ENCODE data around the gene AIRE. TPM values are rescaled to one million over a fixed set of nuclear protein-coding genes. Genes with fewer than 3 reads are reported as not detected.

The AIRE gene
- total RNA-seq, 2 experiments from 2014 or later: 0.11 to 0.16 TPM

- DNase-seq (no peak), ATAC-seq (ENCODE audit: poor library complexity) (no peak)
- H3K4me1 ChIP-seq (ENCODE audit: insufficient read depth, low read length): peaks cover 8% of the 10 kb centered on the region
- Mint-ChIP-seq H3K27ac (no peak overlapping the region), H3K4me1 (ENCODE audit: low read depth) (peaks cover 8% of the 10 kb centered on the region), H3K9me3 (no peaks in the 10 kb centered on the region), H3K27me3 (peaks cover 4% of the 10 kb centered on the region), H3K36me3 (ENCODE audit: low read depth) (peaks cover 3% of the 10 kb centered on the region), H3K4me3 (no peak overlapping the region)
- H3K9me3 ChIP-seq (ENCODE audit: control insufficient read depth in 1 of 2, insufficient read depth in 1 of 2, low read length in 2 of 2): peaks cover 0 to 5% of the 10 kb centered on the region in 2 experiments
- intact Hi-C loops (cut with DNase I, micrococcal nuclease): no loop called here
- TF ChIP-seq, protein P1, sequence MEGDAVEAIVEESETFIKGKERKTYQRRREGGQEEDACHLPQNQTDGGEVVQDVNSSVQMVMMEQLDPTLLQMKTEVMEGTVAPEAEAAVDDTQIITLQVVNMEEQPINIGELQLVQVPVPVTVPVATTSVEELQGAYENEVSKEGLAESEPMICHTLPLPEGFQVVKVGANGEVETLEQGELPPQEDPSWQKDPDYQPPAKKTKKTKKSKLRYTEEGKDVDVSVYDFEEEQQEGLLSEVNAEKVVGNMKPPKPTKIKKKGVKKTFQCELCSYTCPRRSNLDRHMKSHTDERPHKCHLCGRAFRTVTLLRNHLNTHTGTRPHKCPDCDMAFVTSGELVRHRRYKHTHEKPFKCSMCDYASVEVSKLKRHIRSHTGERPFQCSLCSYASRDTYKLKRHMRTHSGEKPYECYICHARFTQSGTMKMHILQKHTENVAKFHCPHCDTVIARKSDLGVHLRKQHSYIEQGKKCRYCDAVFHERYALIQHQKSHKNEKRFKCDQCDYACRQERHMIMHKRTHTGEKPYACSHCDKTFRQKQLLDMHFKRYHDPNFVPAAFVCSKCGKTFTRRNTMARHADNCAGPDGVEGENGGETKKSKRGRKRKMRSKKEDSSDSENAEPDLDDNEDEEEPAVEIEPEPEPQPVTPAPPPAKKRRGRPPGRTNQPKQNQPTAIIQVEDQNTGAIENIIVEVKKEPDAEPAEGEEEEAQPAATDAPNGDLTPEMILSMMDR (IDR thresholded peaks at IDR 0.05): no peak
- H3K36me3 ChIP-seq (ENCODE audit: insufficient read depth, low read length): no peaks in the 10 kb centered on the region
- no peak overlapping the region for H3K4me3 ChIP-seq (ENCODE audit: low read length)
- H3K27me3 ChIP-seq (ENCODE audit: control insufficient read depth in 1 of 2, insufficient read depth in 2 of 2, low read length in 2 of 2): peaks cover 6 to 8% of the 10 kb centered on the region in 2 experiments
- CTCF ChIA-PET: no interaction called here
- POLR2A ChIA-PET: no interaction called here
- no peak overlapping the region for H3K27ac ChIP-seq (ENCODE audit: low read depth in 1 of 2, low read length in 2 of 2)
Observed at GRCh38 chr21:44344541-44345183, 59.0 kb downstream of the AIRE start.

GRCh38 chr21:44345495-44345894 is 59.8 kb downstream of the AIRE start:
- H3K9me3 Mint-ChIP-seq: no peaks in the 10 kb centered on the region
- intact Hi-C loops (cut with DNase I, micrococcal nuclease): no loop called here
- DNase-seq: no peak

DNA sequence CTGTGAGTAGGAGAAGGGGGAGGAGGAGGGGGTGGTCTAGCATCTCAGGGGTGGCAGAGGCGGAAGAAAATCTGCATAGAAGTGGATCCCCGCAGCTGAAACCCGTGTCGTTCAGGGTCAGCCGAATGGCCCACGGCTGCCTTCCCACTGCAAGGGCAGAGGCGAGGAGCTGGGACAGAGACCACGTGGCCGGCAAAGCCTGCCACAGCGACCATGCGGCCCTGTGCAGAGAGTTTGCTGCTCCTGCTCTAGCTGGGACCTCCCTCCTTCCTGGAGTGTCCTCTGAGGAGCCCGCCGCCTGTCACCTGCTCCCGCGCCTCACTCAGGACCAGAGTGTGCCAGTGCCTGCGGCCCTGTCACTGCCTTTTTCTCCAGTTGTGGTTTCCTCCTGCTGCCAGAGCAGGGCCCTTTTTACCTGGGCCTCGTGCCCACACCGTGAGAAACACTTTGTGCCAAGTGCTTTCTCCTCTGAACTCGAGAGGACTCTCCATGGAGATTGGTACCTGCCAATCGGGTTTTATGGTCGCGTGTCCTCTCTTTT is 62.3 kb downstream of the AIRE start:
- no peak for DNase-seq

More at GRCh38 chr21:44345495-44345894, 59.8 kb downstream of the AIRE start:
- ChIA-PET POLR2A (no interaction called here), CTCF (no interaction called here)
- no peak overlapping the region for H3K4me3 ChIP-seq (ENCODE audit: low read length)
- TF ChIP-seq, protein P1 (IDR thresholded peaks at IDR 0.05): no peak
- Mint-ChIP-seq H3K36me3 (ENCODE audit: low read depth) (no peaks in the 10 kb centered on the region), H3K4me3 (no peak overlapping the region), H3K27ac (no peak overlapping the region), H3K4me1 (ENCODE audit: low read depth) (peaks cover 3% of the 10 kb centered on the region), H3K27me3 (peaks cover 4% of the 10 kb centered on the region)
- no peak for ATAC-seq (ENCODE audit: poor library complexity)
- no peaks in the 10 kb centered on the region for H3K4me1 ChIP-seq (ENCODE audit: insufficient read depth, low read length)
- peaks cover 0 to 5% of the 10 kb centered on the region in 2 experiments for H3K9me3 ChIP-seq (ENCODE audit: control insufficient read depth in 1 of 2, insufficient read depth in 1 of 2, low read length in 2 of 2)
- H3K36me3 ChIP-seq (ENCODE audit: insufficient read depth, low read length): no peaks in the 10 kb centered on the region
- H3K27me3 ChIP-seq (ENCODE audit: control insufficient read depth in 1 of 2, insufficient read depth in 2 of 2, low read length in 2 of 2): peaks cover 8% of the 10 kb centered on the region in 2 experiments
- H3K27ac ChIP-seq (ENCODE audit: low read depth in 1 of 2, low read length in 2 of 2): no peak overlapping the region

More for the DNA sequence above, 62.3 kb downstream of the AIRE start:
- Histone ChIP-seq H3K27ac (ENCODE audit: low read depth in 1 of 2, low read length in 2 of 2) (no peak overlapping the region), H3K9me3 (ENCODE audit: control insufficient read depth in 1 of 2, insufficient read depth in 1 of 2, low read length in 2 of 2) (peaks cover 0 to 5% of the 10 kb centered on the region in 2 experiments), H3K4me1 (ENCODE audit: insufficient read depth, low read length) (peaks cover 23% of the 10 kb centered on the region), H3K27me3 (ENCODE audit: control insufficient read depth in 1 of 2, insufficient read depth in 2 of 2, low read length in 2 of 2) (peaks cover 15 to 19% of the 10 kb centered on the region in 2 experiments), H3K4me3 (ENCODE audit: low read length) (no peak overlapping the region), H3K36me3 (ENCODE audit: insufficient read depth, low read length) (no peaks in the 10 kb centered on the region)
- Mint-ChIP-seq H3K27ac (no peak overlapping the region), H3K4me3 (no peak overlapping the region), H3K9me3 (no peaks in the 10 kb centered on the region), H3K27me3 (peaks cover 9% of the 10 kb centered on the region), H3K4me1 (ENCODE audit: low read depth) (peaks cover 10% of the 10 kb centered on the region), H3K36me3 (ENCODE audit: low read depth) (no peaks in the 10 kb centered on the region)
- ChIA-PET POLR2A (no interaction called here), CTCF (no interaction called here)
- TF ChIP-seq, protein P1 (IDR thresholded peaks at IDR 0.05): no peak
- ATAC-seq (ENCODE audit: poor library complexity): no peak
- intact Hi-C loops (cut with DNase I, micrococcal nuclease): no loop called here

Other genes starting within 250 kb of the AIRE start
- 10 to 100 TPM; 38.0 to 40.6 TPM for gene PWP2, start 178.5 kb upstream of the AIRE start, total RNA-seq
- gene GATD3, start 152.2 kb upstream of the AIRE start, total RNA-seq: 10 to 100 TPM; 21.9 to 23.0 TPM
- 10 to 100 TPM; 22.2 to 22.9 TPM for gene ICOSLG, start 44.9 kb upstream of the AIRE start, total RNA-seq
- not detected for gene DNMT3L, start 24.0 kb upstream of the AIRE start, total RNA-seq
- gene PFKL, start 14.2 kb downstream of the AIRE start, total RNA-seq: 100 to 1,000 TPM; 115 to 117 TPM
- 10 to 100 TPM; 50.1 to 51.6 TPM for gene CFAP410, start 53.5 kb downstream of the AIRE start, total RNA-seq
- gene TRPM2, start 67.7 kb downstream of the AIRE start, total RNA-seq: 1 to 10 TPM; 1.9 to 2.9 TPM
- under 1 TPM; 0.55 to 0.61 TPM for gene LRRC3, start 169.6 kb downstream of the AIRE start, total RNA-seq

Data from CD4-positive, alpha-beta T cell (primary cell).